ENCODE results near the gene KDM4C.

- TF ChIP-seq CTCF (conservative IDR thresholded peaks at IDR 0.05; ENCODE audit: low read depth, low read length) (no peak), EZH2 (IDR thresholded peaks at IDR 0.05; ENCODE audit: borderline replicate concordance, low read depth, low read length, poor library complexity, severe bottlenecking) (no peak)
Measured at GRCh38 chr9:6925836-6926235, 168.1 kb downstream of the KDM4C start.
